ENCODE measurements around the gene DLST. TPM values are rescaled to one million over a fixed set of nuclear protein-coding genes. Genes with fewer than 3 reads are reported as not detected.

DLST gene
- 55.4 TPM for total RNA-seq (ENCODE audit: insufficient read depth, low replicate concordance)

DNA sequence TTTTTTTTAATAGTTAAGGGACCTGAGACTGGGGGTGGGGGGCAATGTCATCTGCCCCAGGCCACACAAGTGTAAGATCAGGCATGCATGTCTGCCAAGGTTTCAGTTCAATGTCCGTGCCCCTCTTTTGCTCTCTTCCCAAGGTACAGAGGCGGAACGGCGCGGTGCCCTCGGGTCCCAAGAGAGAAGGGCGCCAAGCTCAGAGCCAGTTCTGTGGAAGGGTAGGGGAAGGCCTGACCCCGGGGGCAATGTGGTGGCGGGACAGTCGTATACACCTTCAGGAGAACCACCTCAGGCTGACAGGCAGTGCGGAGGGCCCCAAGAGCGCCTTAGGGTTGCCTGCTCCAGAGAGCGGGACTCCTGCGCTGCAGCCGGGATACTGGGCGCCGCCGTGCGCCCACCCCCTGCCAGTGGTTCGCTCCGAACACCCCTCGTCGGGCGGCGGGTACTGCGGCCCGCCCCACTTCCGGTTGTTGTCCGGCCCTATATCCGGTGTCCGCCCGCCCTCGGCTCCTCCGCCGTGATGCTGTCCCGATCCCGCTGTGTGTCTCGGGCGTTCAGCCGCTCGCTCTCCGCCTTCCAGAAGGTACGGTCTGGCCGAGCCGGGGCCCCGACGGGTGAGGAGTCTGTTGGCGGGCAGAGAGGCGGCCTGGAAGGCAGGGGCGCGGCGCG is at the start of gene DLST:
DLST (plus strand) TSS at position 486 of the 672 bp plus-strand sequence; CDS start at position 524, 38 bp downstream.
- peak; percentile 80 for DNase-seq (ENCODE audit: low spot score)

DNA sequence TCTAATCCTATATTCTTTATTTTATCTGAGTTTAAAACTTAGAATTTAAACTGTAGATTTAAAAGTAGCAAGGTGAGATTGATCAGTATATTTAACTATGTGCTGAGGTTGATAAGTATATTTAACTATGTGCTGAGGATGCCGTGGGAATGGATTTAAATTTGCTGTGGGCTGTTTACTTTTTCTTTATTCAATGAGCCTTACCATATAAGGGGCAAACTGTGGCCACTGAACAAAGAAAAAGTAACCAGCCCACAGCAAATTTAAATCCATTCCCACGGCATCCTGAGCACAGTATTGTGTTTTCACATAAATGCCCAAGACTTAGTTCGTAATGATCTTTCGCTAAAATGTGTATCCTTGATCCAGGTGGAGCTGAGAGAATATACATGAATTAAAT is 48.9 kb upstream of the DLST start:
- DNase-seq (ENCODE audit: low spot score): no peak

DNA sequence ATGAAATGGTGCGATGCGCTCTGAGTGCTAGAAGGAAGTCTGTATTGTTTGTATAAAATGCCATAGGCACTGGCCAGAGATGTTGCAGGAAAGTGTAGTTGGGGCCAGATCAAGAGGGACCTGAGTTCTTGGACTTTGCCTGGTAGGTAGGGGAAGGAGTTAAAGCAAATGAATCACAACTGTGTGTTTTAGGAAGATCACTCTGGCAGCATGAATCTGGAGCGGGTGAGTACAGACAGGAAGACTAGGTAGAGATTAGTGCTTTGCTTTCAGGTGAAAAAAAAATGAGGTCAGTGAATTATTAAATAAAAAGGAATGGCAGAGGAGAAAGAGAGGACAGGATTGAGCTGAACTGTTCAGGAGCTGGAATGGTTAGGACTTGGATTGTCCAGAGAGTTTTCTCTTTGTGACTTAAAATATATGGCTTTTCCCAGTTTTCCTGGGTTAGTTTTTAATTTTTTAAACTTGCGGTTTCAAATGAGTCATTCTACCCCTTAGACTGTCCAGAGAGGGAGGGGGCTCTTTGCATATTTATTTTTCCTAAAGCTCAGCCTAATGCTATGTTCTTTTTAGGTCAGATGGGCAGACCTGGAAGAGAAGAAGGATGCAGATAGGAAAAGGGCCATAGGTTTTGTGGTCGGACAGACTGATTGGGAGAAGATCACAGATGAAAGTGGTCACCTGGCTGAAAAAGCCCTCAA is 46.9 kb upstream of the DLST start:
- no peak for DNase-seq (ENCODE audit: low spot score)

DNA sequence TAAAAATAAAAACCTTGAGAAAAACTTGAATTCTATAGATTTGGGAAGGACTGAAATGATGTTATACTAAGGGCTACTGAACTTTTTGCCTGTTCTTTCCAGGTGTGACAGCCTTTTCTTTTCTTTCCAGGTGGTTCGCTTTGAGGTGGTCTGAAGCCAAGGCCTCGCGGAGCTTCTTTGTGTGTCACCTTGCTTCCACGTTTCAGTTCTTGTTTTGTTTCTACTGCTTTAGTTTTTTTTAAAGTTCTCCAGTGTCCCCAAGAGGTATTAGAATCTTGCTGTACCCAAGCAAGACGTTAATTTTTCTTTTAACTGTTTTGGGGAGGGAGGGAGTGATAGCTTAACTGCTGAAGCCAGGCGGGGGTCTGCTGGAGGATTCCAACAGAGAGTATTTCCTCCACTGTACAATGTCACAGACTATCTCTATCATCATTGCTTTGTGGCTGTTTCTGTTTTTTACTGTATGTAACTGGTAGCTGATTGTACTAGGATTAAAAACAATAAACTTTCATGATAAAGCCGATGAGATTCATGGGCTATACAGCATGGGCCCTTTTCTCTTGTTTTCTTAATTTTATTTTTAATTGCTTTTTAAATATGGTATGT is 46.0 kb upstream of the DLST start:
- no peak for DNase-seq (ENCODE audit: low spot score)

DNA sequence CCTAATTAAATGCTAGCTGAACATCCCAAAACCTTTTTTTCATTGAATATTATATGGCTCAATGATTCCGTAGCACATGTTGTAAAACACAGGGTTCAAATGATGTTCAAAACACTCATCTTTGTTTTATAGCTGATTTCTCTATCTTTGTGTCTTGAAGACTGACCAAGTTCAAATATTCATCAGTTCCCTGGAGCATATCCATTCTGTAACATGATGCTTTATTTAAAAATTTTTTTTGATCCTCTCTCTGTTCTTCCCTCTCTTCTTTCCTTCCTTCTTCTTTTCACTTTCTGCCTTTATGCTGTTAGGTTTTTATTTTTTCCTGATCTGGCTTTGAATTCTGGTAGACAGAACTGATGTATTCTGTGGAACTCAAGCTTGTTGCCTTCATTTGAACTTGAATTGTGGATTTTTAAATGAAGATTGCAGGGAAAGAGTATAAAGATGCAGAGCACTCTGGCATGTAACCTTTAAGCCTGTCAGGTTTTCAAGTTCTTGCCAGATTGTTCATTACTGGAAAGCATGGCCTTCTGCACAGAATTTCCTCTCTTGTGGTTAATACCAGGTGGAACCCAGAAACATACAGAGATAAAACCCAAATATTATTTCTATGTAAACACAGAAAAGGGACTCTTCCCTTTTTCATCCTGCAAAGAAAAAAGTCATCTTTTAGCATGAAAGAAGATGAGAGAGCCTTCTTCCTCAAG is 45.3 kb upstream of the DLST start:
- peak; percentile 31 for DNase-seq (ENCODE audit: low spot score)

DNA sequence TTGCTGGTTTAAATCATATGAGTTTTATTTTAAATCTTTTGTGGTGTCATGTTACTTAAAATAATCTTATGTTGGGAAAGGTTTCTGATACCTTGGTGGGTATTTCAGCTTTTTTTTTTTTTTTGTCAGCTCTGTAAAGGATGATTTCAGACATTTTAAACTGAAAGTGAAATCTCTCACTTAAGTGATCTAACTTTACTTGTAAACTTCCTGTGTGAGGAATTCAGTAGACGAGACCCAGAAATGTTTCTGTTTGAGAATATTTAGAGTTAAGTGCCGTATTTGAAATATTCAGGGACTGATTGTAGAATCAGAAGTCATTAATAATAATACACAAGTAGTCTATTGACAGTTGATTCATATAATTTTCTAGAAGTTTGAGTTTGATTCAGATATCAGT is 43.5 kb upstream of the DLST start:
- DNase-seq (ENCODE audit: low spot score): no peak

DNA sequence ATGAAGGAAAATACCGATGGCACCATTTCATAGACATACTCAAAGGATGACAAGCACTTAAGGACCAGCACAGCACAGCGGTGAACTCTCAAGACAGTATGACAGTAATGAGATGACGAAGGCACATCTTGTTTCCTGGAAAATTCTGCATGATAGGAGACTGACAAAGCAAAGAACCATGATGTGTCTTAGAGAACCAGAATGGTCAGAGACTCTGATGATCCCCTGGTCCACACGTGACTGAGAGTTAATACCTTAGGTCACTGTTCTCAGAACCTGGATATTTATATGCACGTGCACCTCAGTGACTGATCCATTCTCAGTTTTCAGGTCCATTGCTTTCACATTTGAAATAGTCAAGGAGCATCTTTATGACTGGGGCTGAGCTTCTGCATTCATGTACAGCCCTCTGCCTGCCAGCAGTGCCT is 41.1 kb upstream of the DLST start:
- no peak for DNase-seq (ENCODE audit: low spot score)

DNA sequence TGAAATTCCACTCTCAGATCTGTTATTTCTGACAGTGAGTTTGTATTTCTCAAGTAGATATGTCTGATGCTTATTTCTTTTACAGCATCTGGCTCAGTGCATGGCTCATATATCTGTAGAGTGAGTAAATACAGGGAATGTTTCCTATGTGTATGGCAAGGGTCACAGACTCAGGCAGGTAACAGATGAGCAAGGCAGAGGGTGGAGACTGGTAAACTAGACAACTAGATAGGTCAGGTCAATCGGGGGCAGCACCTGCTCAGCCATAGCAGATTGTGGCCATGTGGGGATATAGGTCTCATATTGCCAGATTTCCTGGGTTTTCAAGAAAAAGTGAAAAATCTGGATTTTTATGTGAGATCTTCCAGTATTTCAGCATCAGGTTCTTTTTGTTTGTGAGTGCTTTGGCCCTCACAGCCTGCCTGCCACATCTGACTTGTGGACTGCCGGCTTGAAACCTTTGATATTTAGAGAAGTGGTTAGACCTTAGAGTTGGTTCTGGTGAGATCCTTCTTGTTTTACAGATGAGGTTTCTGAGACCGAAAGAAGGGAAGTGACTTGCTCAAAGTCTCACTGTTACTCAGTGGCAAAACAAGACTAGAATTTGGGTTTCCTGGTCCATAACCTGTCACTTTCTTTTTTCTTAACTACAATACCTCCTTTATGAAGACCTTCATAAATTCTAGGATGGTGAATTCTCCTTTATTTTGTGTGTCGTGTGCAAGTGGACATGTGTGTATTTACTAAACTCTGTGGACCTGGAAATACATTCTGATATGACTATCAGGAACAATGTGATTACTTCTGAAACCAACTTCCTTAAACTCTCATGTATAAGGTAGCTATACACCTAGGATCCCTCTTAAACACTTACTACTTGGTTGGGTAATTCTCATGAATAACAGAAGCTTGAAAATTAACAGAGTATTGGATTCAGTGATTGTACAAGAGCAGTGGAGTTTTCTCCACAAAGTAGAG is 40.2 kb upstream of the DLST start:
- no peak for DNase-seq (ENCODE audit: low spot score)

DNA sequence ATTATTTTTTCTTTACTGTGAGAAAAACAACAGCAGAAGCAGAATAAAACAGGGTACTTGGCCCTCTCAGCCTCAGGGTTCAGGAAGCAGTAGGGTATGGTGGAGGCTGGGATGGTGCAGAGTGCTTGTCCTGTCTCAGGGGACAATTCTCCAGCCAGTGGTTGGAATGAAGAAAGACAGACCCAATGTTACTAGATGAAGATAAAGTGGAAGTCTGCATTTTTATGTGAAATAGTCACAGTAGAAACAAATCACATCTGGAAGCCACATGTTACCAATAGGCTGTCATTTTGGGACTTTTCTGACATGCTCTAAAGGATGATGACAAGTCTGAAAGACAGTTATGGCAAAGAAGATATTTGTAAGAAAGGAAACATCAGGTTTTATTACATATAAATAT is 38.1 kb upstream of the DLST start:
- DNase-seq (ENCODE audit: low spot score): peak; percentile 35

DNA sequence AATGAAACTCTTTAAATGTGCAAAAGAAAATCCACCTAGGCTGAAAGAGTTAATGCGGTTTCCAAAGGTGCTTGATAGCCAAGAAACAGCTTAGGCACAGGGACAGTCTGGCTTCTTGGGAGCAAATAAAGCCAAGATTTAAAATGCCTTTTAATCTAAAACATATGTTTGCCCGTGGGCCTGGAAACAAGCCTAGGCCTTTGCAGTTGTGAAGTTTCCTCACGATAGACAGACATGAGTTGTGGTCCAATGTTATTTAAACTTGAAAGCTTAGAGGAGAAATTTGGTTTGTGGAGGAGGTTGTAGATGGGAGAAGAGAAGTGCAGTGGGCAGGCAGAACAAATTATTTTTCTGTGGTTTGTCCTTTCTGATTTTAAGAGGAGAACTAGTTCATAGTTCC is 35.5 kb upstream of the DLST start:
- peak; percentile 31 for DNase-seq (ENCODE audit: low spot score)

DNA sequence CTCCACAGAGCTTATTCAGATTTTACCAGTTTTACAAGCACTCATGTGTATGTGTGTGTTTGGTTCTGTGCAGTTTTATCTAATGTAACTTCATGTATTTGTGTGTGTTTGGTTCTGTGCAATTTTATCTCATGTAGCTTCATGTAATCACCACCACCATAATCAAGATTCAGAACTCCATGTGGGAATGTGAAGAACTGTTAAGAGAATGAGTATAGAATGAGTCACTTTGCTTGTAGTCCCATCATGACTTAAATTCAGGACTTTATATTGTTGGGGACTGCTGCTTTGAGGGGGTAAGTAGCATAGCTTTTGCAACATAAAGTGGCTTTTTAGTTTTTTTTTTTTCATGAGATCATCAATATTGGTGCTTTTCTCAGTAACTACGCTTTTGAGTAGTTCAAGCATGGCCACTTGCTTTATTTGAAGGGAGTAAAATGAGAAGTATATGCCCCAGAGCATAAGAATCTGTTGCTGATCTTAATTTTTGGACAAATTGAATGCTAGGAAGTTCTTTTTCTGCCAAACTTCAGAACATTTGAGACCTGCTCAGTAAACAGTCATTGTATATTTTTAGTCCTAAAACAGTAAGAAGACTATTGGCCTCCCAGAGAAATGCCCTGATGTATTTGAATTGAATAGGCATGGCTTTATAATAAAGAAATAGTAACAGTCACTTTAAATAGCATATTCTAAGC is 34.6 kb upstream of the DLST start:
- DNase-seq (ENCODE audit: low spot score): no peak

DNA sequence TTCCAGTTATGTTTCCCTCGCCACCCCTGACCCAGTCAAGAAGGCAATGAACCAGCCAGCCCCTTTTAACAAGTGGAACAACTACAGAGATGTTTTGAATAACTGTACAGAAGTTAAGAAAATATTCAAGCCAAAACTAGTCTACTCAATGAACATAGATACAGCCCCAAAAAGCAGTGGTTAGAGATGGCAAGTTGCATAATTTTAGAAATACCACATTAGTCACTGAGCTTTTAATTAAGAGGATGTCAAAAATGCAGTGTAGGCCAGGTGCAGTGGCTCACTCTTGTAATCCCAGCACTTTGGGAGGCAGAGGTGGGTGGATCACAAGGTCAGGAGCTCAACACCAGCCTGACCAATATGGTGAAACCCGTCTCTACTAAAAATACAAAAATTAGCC is 32.9 kb upstream of the DLST start:
- no peak for DNase-seq (ENCODE audit: low spot score)

DNA sequence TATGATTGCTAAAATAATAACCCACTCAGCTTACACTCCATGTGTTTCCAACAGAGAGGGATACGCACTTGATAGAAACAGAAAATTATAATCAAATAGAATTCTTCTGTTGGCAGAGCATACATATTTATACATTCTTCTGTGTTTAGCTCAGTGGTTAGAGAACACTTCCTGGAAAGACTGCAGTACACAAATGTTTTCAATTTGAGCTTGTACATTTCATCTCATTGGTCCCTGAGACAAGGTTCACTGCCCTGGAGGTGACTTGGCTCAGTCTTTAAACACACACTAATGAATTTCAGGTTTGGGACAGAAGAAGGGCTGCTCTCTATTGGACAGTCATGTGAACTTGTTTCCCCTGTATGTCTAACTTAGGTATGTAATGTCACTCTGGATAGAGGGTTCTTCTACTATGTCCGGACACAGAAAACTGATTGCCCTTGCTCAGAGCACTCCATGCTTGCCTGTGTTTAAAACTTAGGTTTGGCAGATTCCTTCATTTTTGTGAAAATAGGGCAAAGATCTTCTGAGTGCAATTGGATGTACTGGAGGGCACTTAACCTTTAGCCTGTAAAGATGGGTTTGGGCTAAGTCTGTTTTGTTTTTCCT is 28.7 kb upstream of the DLST start:
- DNase-seq (ENCODE audit: low spot score): no peak

DNA sequence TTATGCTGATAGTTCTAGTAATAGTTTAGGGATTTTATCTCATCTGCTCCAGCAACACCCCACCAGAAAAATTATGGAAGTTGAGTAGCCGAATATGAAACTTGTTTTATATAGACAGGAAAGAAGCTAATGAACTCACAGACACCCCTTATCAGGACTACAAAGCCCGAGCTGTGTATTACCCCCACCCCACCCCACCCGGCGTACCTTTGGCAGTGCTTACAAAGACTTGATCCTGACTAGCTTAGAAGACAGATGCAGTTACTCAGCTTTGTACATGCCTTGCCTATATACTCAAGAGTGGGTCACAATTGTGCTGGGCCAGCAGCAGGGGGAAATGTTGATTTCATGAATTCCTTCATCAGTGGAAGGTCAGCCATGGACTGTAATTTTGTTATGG is 28.1 kb upstream of the DLST start:
- no peak for DNase-seq (ENCODE audit: low spot score)

DNA sequence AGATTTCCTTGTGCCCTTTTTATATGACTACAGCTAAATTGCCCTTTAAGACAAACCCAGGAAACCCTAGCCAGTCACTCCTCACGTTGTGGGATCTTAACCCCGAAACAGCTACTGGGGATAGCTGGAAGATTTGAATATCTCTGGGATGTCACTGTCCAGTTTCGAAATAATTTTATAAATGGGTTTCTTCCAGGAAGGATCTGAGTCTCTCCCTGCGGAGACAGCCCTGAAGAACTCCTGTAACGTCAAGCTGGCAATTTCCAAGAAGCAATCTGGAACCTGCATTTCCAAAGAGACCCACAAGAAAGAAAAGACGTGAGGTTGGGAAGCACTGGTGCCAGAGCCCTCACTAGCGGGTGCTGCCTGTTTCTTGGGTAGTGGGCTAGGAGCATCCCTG is 26.7 kb upstream of the DLST start:
- DNase-seq (ENCODE audit: low spot score): no peak

DNA sequence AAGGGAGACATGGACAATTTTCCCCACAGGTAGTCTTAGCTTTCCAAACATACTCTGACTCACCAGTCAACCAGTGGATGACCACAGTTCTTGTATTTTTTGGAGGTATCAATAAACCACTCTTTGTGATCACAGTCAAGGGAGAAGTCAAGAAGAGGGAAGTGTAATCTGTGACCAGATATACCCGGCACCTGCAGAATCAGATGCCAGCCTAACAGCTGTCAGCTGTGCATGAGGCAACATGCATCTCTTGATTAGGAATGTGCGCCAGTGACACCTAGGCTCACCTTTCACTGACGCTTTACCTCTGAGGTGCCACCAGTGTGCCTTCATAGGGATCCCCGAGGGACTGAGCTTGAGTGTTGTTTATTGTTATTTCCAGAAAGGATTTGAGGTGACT is 25.8 kb upstream of the DLST start:
- DNase-seq (ENCODE audit: low spot score): no peak

DNA sequence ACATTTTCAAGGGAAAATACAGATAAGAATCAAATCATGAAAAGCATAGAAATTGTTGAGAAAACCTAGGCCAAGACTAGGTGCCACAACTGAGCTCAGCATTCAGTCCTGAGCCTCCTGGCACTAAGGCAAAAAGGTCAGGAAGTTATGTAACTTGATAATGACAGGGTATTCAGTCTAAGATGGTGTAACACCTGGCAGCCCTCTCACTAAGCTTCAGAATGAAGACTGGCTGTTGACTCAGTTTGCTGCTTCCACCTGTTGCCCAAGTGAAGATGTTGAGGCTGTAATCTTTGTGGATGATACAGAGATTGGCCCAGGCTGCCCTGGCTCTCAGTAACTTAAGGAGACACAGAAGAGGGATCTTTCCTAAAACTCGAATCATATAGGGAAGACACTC is 25.4 kb upstream of the DLST start:
- no peak for DNase-seq (ENCODE audit: low spot score)

DNA sequence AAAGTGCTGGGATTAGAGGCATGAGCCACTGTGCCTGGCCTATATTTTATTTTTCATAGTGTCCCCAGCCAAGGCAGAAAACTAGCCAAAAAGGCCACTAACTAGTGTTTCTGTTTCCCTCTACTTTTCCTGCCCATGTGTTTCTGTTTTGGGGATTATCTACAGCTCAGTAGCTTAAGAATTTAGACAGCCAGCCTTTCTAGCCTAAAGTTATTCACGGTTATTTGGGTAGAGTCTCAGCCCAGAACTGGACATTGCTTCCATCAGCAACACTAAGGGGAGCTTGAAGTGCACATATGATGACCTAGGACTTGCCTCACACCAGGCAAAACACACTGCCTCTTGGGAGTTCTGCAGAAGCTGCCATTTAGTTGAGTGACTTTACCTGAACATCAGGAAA is 23.7 kb upstream of the DLST start:
- DNase-seq (ENCODE audit: low spot score): no peak

DNA sequence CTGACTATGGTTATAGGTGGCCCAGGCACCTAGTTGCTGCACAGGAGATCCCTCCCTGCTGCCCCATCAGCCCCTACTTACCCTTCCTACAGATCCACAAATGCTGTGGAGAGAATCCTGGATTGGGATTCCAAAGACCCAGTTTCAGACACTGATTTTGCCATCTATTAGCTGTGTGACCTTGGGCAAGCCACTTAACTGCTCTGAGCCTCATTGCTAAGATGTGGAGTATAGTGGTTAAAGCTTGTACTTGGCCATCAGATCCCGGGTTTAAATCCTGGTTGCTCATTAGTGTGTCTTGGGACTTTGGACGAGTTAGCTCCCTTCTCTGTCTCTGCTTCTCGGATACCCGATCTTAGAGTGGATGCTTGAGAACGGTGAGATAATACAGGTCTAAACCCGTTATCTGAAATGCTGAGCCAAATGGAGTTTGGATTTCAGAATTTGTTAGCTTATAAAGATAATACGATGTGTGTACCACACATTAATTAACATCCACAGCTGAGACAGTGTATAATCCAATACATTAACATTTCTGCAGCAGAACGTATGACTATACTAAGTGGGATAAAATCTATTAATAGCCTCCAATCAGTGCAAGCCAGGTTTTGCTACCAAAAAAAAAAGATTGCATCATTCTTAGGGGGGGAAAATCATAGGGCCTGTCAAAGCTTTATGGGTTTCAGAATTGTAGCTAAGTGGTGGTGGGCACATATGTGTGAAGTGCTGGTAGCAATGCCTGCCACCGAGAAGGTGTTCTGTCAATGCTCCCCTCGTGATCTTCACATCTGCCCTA is 21.8 kb upstream of the DLST start:
- no peak for DNase-seq (ENCODE audit: low spot score)

Data from umbilical cord (tissue), 2 donors.